H9 (cell line): ENCODE results near the gene LDB3. TPM values are rescaled to one million over a fixed set of nuclear protein-coding genes. Genes with fewer than 3 reads are reported as not detected.

ENCODE experiments used
- DNase-seq: peaks from one replicate; pipeline ENCODE4 v3.0.0-alpha.2; 2017
- H2AFZ ChIP-seq: one replicate; pipeline ENCODE4 v1.6.1; 2013; ENCODE audit warnings: mild to moderate bottlenecking, low read length, control low read depth, moderate library complexity
- H2AK5ac ChIP-seq: 2 replicates; pipeline ENCODE4 v1.6.1; 2013; ENCODE audit warnings: low read length, control low read depth, mixed read lengths; ENCODE audit not compliant: insufficient read length
- H2BK120ac ChIP-seq: one replicate; pipeline ENCODE4 v1.6.1; 2013; ENCODE audit warnings: low read depth, mild to moderate bottlenecking, low read length, control low read depth, inconsistent platforms; ENCODE audit not compliant: poor library complexity, severe bottlenecking
- H2BK12ac ChIP-seq: 2 replicates; pipeline ENCODE4 v1.6.1; 2013; ENCODE audit warnings: low read length, control low read depth, mixed read lengths, low read depth; ENCODE audit not compliant: insufficient read length
- H2BK15ac ChIP-seq: 2 replicates; pipeline ENCODE4 v1.6.1; 2013; ENCODE audit warnings: low read depth, low read length, control low read depth
- H2BK20ac ChIP-seq: one replicate; pipeline ENCODE4 v1.6.1; 2013; ENCODE audit warnings: low read depth, mild to moderate bottlenecking, low read length, control low read depth, inconsistent platforms; ENCODE audit not compliant: poor library complexity, severe bottlenecking
- H2BK5ac ChIP-seq: 2 replicates; pipeline ENCODE4 v1.6.1; 2013; ENCODE audit warnings: low read length, control low read depth, mixed read lengths; ENCODE audit not compliant: insufficient read length
- H3K14ac ChIP-seq: 2 replicates; pipeline ENCODE4 v1.6.1; 2013; ENCODE audit warnings: low read length, control low read depth; ENCODE audit not compliant: insufficient read depth
- H3K18ac ChIP-seq: 2 replicates; pipeline ENCODE4 v1.6.1; 2013; ENCODE audit warnings: low read depth, mild to moderate bottlenecking, mixed read lengths, low read length, control low read depth; ENCODE audit not compliant: insufficient read length
- H3K23ac ChIP-seq: 2 replicates; pipeline ENCODE4 v1.6.1; 2013; ENCODE audit warnings: low read length, control low read depth, mixed read lengths, low read depth; ENCODE audit not compliant: insufficient read length
- H3K23me2 ChIP-seq: 2 replicates; pipeline ENCODE4 v1.6.1; 2013; ENCODE audit warnings: low read depth, mild to moderate bottlenecking, mixed read lengths, low read length, control low read depth; ENCODE audit not compliant: insufficient read length, poor library complexity, severe bottlenecking
- H3K27ac ChIP-seq: 2 replicates; pipeline ENCODE4 v1.5.1; 2013; ENCODE audit warnings: low read length, control low read depth, mixed read lengths, low read depth; ENCODE audit not compliant: insufficient read length
- H3K27me3 ChIP-seq: 2 replicates; pipeline ENCODE4 v1.6.1; 2013; ENCODE audit warnings: low read length, control low read depth, inconsistent platforms; ENCODE audit not compliant: insufficient read depth
- H3K4ac ChIP-seq: 2 replicates; pipeline ENCODE4 v1.6.1; 2013; ENCODE audit warnings: low read depth, mild to moderate bottlenecking, control low read depth, inconsistent platforms, low read length, moderate library complexity
- H3K4me1 ChIP-seq: 2 replicates; pipeline ENCODE4 v1.6.1; 2013; ENCODE audit warnings: low read length, control low read depth, inconsistent platforms; ENCODE audit not compliant: insufficient read depth
- H3K4me2 ChIP-seq: 2 replicates; pipeline ENCODE4 v1.6.1; 2013; ENCODE audit warnings: low read length, control low read depth, mixed read lengths; ENCODE audit not compliant: insufficient read length, insufficient read depth
- H3K56ac ChIP-seq: 2 replicates; pipeline ENCODE4 v1.6.1; 2013; ENCODE audit warnings: low read depth, mild to moderate bottlenecking, mixed read lengths, low read length, control low read depth; ENCODE audit not compliant: insufficient read length
- H3K79me1 ChIP-seq: 2 replicates; pipeline ENCODE4 v1.6.1; 2013; ENCODE audit warnings: low read depth, mild to moderate bottlenecking, moderate library complexity, low read length, control low read depth, inconsistent platforms; ENCODE audit not compliant: insufficient read depth, poor library complexity, severe bottlenecking
- H3K79me2 ChIP-seq: 2 replicates; pipeline ENCODE4 v1.6.1; 2013; ENCODE audit warnings: low read length, control low read depth, inconsistent platforms; ENCODE audit not compliant: insufficient read depth
- H3K9ac ChIP-seq: 2 replicates; pipeline ENCODE4 v1.6.1; 2013; ENCODE audit warnings: low read length, control low read depth, mixed read lengths; ENCODE audit not compliant: insufficient read length; ENCODE audit errors: extremely low read depth
- H3K9me3 ChIP-seq: one replicate; pipeline ENCODE4 v1.6.1; 2013; ENCODE audit warnings: low read depth, low read length, inconsistent platforms; ENCODE audit not compliant: control insufficient read depth
- H3T11ph ChIP-seq: one replicate; pipeline ENCODE4 v1.6.1; 2013; ENCODE audit warnings: mild to moderate bottlenecking, low read length, control low read depth, inconsistent platforms
- H4K20me1 ChIP-seq: one replicate; pipeline ENCODE4 v1.6.1; 2013; ENCODE audit not compliant: control insufficient read depth, insufficient read length, insufficient read depth
- H4K5ac ChIP-seq: 2 replicates; pipeline ENCODE4 v1.6.1; 2013; ENCODE audit warnings: low read depth, mild to moderate bottlenecking, mixed read lengths, low read length, control low read depth; ENCODE audit not compliant: insufficient read length
- H4K8ac ChIP-seq: replicated peaks from 2 replicates; pipeline ENCODE4 v1.6.1; 2013; ENCODE audit warnings: low read length, control low read depth, mixed read lengths, low read depth; ENCODE audit not compliant: insufficient read length
- H4K91ac ChIP-seq: 2 replicates; pipeline ENCODE4 v1.6.1; 2013; ENCODE audit warnings: low read depth, mild to moderate bottlenecking, moderate library complexity, mixed read lengths, low read length, control low read depth; ENCODE audit not compliant: insufficient read length
- H3K27ac Mint-ChIP-seq, 3 experiments: 2 replicates in 2 of 3; 3 replicates in 1 of 3; pipeline ENCODE4 v1.8.0; 2020 to 2021; ENCODE audit warnings: mixed read lengths in 3 of 3, mild to moderate bottlenecking in 1 of 3, moderate library complexity in 1 of 3
- H3K27me3 Mint-ChIP-seq: 2 replicates; pipeline ENCODE4 v1.8.0; 2021; ENCODE audit warnings: low read depth, mild to moderate bottlenecking, moderate library complexity, mixed read lengths
- H3K36me3 Mint-ChIP-seq, 3 experiments: 2 replicates in 2 of 3; 3 replicates in 1 of 3; pipeline ENCODE4 v1.8.0; 2020 to 2021; ENCODE audit warnings: low read depth in 3 of 3, mixed read lengths in 3 of 3; ENCODE audit not compliant: insufficient read depth in 1 of 3
- H3K4me1 Mint-ChIP-seq, 2 experiments: 2 replicates each; pipeline ENCODE4 v1.8.0; 2020; ENCODE audit warnings: mixed read lengths in 2 of 2
- H3K4me3 Mint-ChIP-seq, 2 experiments: 2 replicates in 1 of 2; 3 replicates in 1 of 2; pipeline ENCODE4 v1.8.0; 2020 to 2021; ENCODE audit warnings: mild to moderate bottlenecking in 2 of 2, mixed read lengths in 2 of 2, moderate library complexity in 1 of 2
- H3K9me3 Mint-ChIP-seq, 2 experiments: 2 replicates in 1 of 2; 3 replicates in 1 of 2; pipeline ENCODE4 v1.8.0; 2020; ENCODE audit warnings: mild to moderate bottlenecking in 2 of 2, mixed read lengths in 2 of 2, moderate library complexity in 1 of 2
- WGBS: extraction: QIAGEN DNeasy Blood & Tissue Kit; methylation state at CpG from one replicate; pipeline ENCODE4 v1.1.7; 2013; ENCODE audit warnings: missing lambda C conversion rate, low lambda C conversion rate, mixed read lengths; ENCODE audit not compliant: insufficient read length; ENCODE audit errors: extremely low coverage; 5-methylcytosine and 5-hydroxymethylcytosine counted together
- total RNA-seq: library from RNA; stranded (reverse); gene quantifications from 2 replicates; pipeline ENCODE4 v1.2.1, GENCODE V29; 2021
- TF ChIP-seq, protein P1 (sequence below): fragments of 200-600 bp; sonication (generic); conservative IDR thresholded peaks from 3 replicates; pipeline ENCODE4 v1.8.0; 2021; ENCODE audit warnings: antibody characterized with exemption, mild to moderate bottlenecking

Gene LDB3
- total RNA-seq, 1 experiment from 2014 or later, result 0.17 TPM

DNA sequence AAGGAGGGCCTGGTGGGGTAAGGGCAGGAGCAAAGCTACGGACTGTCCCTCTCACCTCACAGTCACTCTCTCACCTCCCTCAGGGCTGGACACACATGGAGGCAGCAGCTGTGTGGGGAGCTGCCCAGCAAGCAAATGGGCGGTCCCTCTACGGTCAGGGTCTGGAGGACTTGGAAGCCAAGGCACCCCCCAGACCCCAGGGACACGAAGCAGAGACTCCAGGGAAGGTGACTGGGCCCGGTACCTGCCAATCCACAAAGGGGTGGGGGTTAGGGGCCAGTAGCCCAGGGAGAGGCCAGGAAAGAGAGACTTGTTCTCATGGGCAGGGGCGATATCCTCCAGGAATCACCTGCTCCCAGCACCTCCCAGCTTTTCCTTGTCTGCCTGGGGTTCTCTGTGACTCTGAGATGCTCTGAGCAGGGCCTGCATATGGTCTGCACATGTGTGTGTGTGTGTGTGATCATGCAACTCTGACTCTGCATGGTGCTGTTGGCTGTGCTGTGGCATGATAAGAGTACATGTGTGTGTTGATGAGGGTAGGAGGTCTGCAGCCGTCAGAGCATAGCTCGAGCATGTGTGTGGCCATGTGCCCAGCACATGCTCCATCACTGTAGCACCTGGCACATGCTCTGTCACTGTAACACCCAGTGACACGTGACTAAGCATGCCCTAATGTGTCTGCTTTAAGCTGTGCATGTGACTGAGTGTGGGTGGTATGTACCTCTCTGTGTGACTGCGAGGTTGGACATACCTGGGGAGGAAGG, 4.6 kb upstream of the LDB3 start:
- Histone ChIP-seq H2BK20ac (no peak overlapping the region), H3K27ac (no peak overlapping the region), H4K8ac (no peak overlapping the region), H3K4me1 (no peaks in the 10 kb centered on the region; the same call in 1 of the 2 replicates), H3K23ac (no peak overlapping the region), H4K91ac (no peak overlapping the region), H2BK12ac (no peak overlapping the region), H3T11ph (no peak overlapping the region), H3K4me2 (no peak overlapping the region), H3K4ac (no peak overlapping the region), H2BK5ac (no peak overlapping the region), H3K79me2 (no peaks in the 10 kb centered on the region), H3K56ac (no peak overlapping the region), H4K5ac (no peak overlapping the region), H3K9ac (no peak overlapping the region), H3K9me3 (no peaks in the 10 kb centered on the region), H3K79me1 (no peaks in the 10 kb centered on the region), H2AFZ (no peak overlapping the region), H4K20me1 (no peaks in the 10 kb centered on the region), H2BK15ac (no peak overlapping the region), H3K18ac (no peak overlapping the region), H2AK5ac (no peak overlapping the region), H2BK120ac (no peak overlapping the region), H3K27me3 (no peaks in the 10 kb centered on the region), H3K14ac (no peak overlapping the region; the same call in 1 of the 2 replicates), H3K23me2 (no peaks in the 10 kb centered on the region)
- TF ChIP-seq, protein P1, sequence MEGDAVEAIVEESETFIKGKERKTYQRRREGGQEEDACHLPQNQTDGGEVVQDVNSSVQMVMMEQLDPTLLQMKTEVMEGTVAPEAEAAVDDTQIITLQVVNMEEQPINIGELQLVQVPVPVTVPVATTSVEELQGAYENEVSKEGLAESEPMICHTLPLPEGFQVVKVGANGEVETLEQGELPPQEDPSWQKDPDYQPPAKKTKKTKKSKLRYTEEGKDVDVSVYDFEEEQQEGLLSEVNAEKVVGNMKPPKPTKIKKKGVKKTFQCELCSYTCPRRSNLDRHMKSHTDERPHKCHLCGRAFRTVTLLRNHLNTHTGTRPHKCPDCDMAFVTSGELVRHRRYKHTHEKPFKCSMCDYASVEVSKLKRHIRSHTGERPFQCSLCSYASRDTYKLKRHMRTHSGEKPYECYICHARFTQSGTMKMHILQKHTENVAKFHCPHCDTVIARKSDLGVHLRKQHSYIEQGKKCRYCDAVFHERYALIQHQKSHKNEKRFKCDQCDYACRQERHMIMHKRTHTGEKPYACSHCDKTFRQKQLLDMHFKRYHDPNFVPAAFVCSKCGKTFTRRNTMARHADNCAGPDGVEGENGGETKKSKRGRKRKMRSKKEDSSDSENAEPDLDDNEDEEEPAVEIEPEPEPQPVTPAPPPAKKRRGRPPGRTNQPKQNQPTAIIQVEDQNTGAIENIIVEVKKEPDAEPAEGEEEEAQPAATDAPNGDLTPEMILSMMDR, result no peak
- Mint-ChIP-seq H3K9me3 (no peaks in the 10 kb centered on the region), H3K4me3 (no peak overlapping the region), H3K36me3 (no peaks in the 10 kb centered on the region), H3K27me3 (no peaks in the 10 kb centered on the region; the same call in 1 of the 2 replicates), H3K4me1 (peaks cover 24 to 31% of the 10 kb centered on the region in 2 experiments), H3K27ac (no peak overlapping the region; a peak in 2 of 7 replicates)
- WGBS, result no CpG with 5 or more reads among the region's 10 CpGs
- no peak for DNase-seq
